K562 (cell line): ENCODE results near the gene PDIA4. TPM values are rescaled to one million over a fixed set of nuclear protein-coding genes. Genes with fewer than 3 reads are reported as not detected.
A peak's percentile ranks its signal among the peaks of the same experiment; 100 is the strongest.

ENCODE experiments used
- BACH1 ChIP-seq: fragments of 200-800 bp; sonication (Bioruptor generic); IDR thresholded peaks from 2 replicates; pipeline ENCODE4 v1.6.1; 2016; ENCODE audit warnings: missing genetic modification characterization, missing compliant biosample characterization
- BRF1 ChIP-seq: IDR thresholded peaks from 3 replicates; pipeline ENCODE4 v1.6.1; 2011; ENCODE audit warnings: borderline replicate concordance, mild to moderate bottlenecking; ENCODE audit not compliant: insufficient read length; ENCODE audit errors: extremely low read depth
- FOSL1 ChIP-seq: fragments of 200-800 bp; sonication (Bioruptor generic); conservative IDR thresholded peaks from 2 replicates; pipeline ENCODE4 v1.6.1; 2016; ENCODE audit warnings: missing genetic modification characterization, missing compliant biosample characterization
- KDM5B ChIP-seq: fragments of 200-600 bp; sonication (generic); IDR thresholded peaks from 2 replicates; pipeline ENCODE4 v1.6.1; 2012; ENCODE audit warnings: low read depth, mild to moderate bottlenecking, moderate library complexity, low read length, control low read depth, inconsistent platforms; ENCODE audit not compliant: insufficient replicate concordance
- LARP7 ChIP-seq: fragments of 450-650 bp; IDR thresholded peaks from 2 replicates; pipeline ENCODE4 v1.6.1; 2016
- MAFF ChIP-seq: IDR thresholded peaks from 2 replicates; pipeline ENCODE4 v1.6.1; 2012; ENCODE audit warnings: low read length, improper control_type of control experiment
- PREB ChIP-seq: sonication (generic); formaldehyde crosslinking; IDR thresholded peaks from 2 replicates; pipeline ENCODE4 v1.8.1; 2023; ENCODE audit warnings: mild to moderate bottlenecking, missing genetic modification reagents
- PRPF4 ChIP-seq: fragments of 200-400 bp; formaldehyde crosslinking; IDR thresholded peaks from one replicate; pipeline ENCODE4 v1.6.1; 2017; ENCODE audit warnings: low read length, low read depth, mild to moderate bottlenecking; ENCODE audit not compliant: insufficient read depth, poor library complexity, severe bottlenecking
- TOE1 ChIP-seq, 2 experiments: fragments of 450-650 bp in 1 of 2; sonication (generic) in 1 of 2; formaldehyde crosslinking in 1 of 2; IDR thresholded peaks; 2 replicates each; pipeline versions ENCODE4 v1.7.1 to v1.8.0; 2016 to 2022; ENCODE audit warnings: borderline replicate concordance in 2 of 2, mild to moderate bottlenecking in 2 of 2, antibody characterized with exemption in 1 of 2, inconsistent platforms in 1 of 2, low read depth in 1 of 2, missing genetic modification reagents in 1 of 2, moderate library complexity in 1 of 2
- ZNF133 ChIP-seq: fragments of 250-450 bp; sonication (Bioruptor Pico); IDR thresholded peaks from 2 replicates; pipeline ENCODE4 v1.4.0; 2020; ENCODE audit warnings: mild to moderate bottlenecking
- polyA plus RNA-seq, 8 experiments: library from polyadenylated mRNA; depleted of rRNA in 4 of 8; stranded (reverse) in 5 of 8; unstranded in 3 of 8; fragments of >200 nt; fragmentation: Nextera tagmentation in 2 of 8; fragmentation: Illumina TruSeq in 1 of 8; extraction: Ambion mirVana in 2 of 8; extraction: Trizol in 1 of 8; gene quantifications; 2 replicates each; pipeline versions ENCODE4 v1.2.1 to v1.2.3, GENCODE V29; 2011 to 2014; ENCODE audit warnings: inconsistent platforms in 1 of 8, missing spikeins in 1 of 8
- total RNA-seq, 7 experiments: library from RNA; depleted of rRNA in 6 of 7; stranded (reverse); fragments of >200 nt in 6 of 7; fragmentation: Illumina TruSeq in 2 of 7; extraction: Trizol in 2 of 7; gene quantifications; 2 replicates each; pipeline versions ENCODE4 v1.2.1 to v1.2.3, GENCODE V29; 2011 to 2021; ENCODE audit warnings: low replicate concordance in 1 of 7

PDIA4 gene
- total and polyA plus RNA-seq, 9 of the 15 experiments (the other 6 are each of a cell fraction or from before 2014, with no cell fraction given), result 9.1 to 175 (median 146) TPM

- TF ChIP-seq BACH1 (tag) (0 out of 2 replicates have a peak, but pooled peaks have one; percentile 32), TOE1 (IDR thresholded peaks at IDR 0.05; ENCODE audit: borderline replicate concordance) (no peak; the same call in 1 of the 2 replicates), TOE1 (CRISPR knock-in tag; IDR thresholded peaks at IDR 0.05; ENCODE audit: borderline replicate concordance, low read depth) (no peak), MAFF (no peak), BRF1 (no peak), KDM5B (no peak), FOSL1 (tag) (0 out of 2 replicates have a peak, but pooled peaks have one; percentile 7), PREB (no peak), LARP7 (no peak), PRPF4 (no peak), ZNF133 (CRISPR knock-in tag) (no peak)
Observed at GRCh38 chr7:148986742-148987009, 41.6 kb downstream of the PDIA4 start (continued).
